ENCODE measurements around the gene DHRS3.

GRCh38 chr1:12636098-12636950 is 18.3 kb upstream of the DHRS3 start:
- no peak for TF ChIP-seq EZH2 (IDR thresholded peaks at IDR 0.05; ENCODE audit: low read length, missing control alignments)
- TF ChIP-seq, protein P1, sequence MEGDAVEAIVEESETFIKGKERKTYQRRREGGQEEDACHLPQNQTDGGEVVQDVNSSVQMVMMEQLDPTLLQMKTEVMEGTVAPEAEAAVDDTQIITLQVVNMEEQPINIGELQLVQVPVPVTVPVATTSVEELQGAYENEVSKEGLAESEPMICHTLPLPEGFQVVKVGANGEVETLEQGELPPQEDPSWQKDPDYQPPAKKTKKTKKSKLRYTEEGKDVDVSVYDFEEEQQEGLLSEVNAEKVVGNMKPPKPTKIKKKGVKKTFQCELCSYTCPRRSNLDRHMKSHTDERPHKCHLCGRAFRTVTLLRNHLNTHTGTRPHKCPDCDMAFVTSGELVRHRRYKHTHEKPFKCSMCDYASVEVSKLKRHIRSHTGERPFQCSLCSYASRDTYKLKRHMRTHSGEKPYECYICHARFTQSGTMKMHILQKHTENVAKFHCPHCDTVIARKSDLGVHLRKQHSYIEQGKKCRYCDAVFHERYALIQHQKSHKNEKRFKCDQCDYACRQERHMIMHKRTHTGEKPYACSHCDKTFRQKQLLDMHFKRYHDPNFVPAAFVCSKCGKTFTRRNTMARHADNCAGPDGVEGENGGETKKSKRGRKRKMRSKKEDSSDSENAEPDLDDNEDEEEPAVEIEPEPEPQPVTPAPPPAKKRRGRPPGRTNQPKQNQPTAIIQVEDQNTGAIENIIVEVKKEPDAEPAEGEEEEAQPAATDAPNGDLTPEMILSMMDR (conservative IDR thresholded peaks at IDR 0.05 in 1 of 2, IDR thresholded peaks at IDR 0.05 in 1 of 2; ENCODE audit: low read depth in 1 of 2, low read length in 2 of 2): no peak
